Amniotic stem cell (primary cell): ENCODE measurements around the gene IGFL4.
"Not testable (repeated sequence)": the region's sequence is repeated elsewhere in the genome, so short reads cannot be mapped to it uniquely, and the experiment has no call there.

Experiments used
- DNase-seq: peaks from one replicate; lab custom pipeline; 2025; lab: John Stamatoyannopoulos, UW

IGFL4 gene

GRCh38 chr19:46040952-46041500 lies at the start of gene IGFL4:
Gene IGFL4 (minus strand): TSS chr19:46041002. CDS start chr19:46040962, 40 bp downstream.
- DNase-seq: no peak

GRCh38 chr19:46090444-46090843 lies 49.6 kb upstream of the IGFL4 start:
- DNase-seq: no peak

- no peak for DNase-seq
Measured at GRCh38 chr19:46089432-46089831, 48.6 kb upstream of the IGFL4 start.

GRCh38 chr19:46088101-46088500 lies 47.3 kb upstream of the IGFL4 start:
- DNase-seq: no peak

GRCh38 chr19:46085888-46086287 lies 45.1 kb upstream of the IGFL4 start:
- DNase-seq: no peak

- DNase-seq: no peak
Measured at GRCh38 chr19:46082728-46083050, 41.9 kb upstream of the IGFL4 start.

- DNase-seq: peak; percentile 20
Measured at GRCh38 chr19:46081928-46082727, 41.3 kb upstream of the IGFL4 start.

- no peak for DNase-seq
Measured at GRCh38 chr19:46080561-46080960, 39.8 kb upstream of the IGFL4 start.

GRCh38 chr19:46079576-46079975 lies 38.8 kb upstream of the IGFL4 start:
- no peak for DNase-seq

- DNase-seq: not testable (repeated sequence)
Measured at GRCh38 chr19:46078573-46079332, 38.0 kb upstream of the IGFL4 start.

- DNase-seq: no peak
Measured at GRCh38 chr19:46077815-46078167, 37.0 kb upstream of the IGFL4 start.

GRCh38 chr19:46076951-46077814 lies 36.4 kb upstream of the IGFL4 start:
- peak; percentile 64 for DNase-seq

- DNase-seq: no peak
Measured at GRCh38 chr19:46076031-46076880, 35.5 kb upstream of the IGFL4 start.

- no peak for DNase-seq
Measured at GRCh38 chr19:46073268-46073922, 32.6 kb upstream of the IGFL4 start.

GRCh38 chr19:46069806-46070341 lies 29.1 kb upstream of the IGFL4 start:
- DNase-seq: peak; percentile 80

GRCh38 chr19:46068345-46069258 lies 27.8 kb upstream of the IGFL4 start:
- DNase-seq: peak; percentile 78

GRCh38 chr19:46067691-46068090 lies 26.9 kb upstream of the IGFL4 start:
- no peak for DNase-seq

- no peak for DNase-seq
Measured at GRCh38 chr19:46066471-46066870, 25.7 kb upstream of the IGFL4 start.

GRCh38 chr19:46065486-46066071 lies 24.8 kb upstream of the IGFL4 start:
- DNase-seq: no peak
